COR-L47 (cell line): ENCODE results near the gene CLASP1.
"Not testable (repeated sequence)": the region's sequence is repeated elsewhere in the genome, so short reads cannot be mapped to it uniquely, and the experiment has no call there.

Experiments used
- DNase-seq: peaks from one replicate; lab custom pipeline; 2025; lab: John Stamatoyannopoulos, UW

CLASP1 gene

GRCh38 chr2:121319941-121320340 lies 329.3 kb downstream of the CLASP1 start:
- DNase-seq: no peak

DNA sequence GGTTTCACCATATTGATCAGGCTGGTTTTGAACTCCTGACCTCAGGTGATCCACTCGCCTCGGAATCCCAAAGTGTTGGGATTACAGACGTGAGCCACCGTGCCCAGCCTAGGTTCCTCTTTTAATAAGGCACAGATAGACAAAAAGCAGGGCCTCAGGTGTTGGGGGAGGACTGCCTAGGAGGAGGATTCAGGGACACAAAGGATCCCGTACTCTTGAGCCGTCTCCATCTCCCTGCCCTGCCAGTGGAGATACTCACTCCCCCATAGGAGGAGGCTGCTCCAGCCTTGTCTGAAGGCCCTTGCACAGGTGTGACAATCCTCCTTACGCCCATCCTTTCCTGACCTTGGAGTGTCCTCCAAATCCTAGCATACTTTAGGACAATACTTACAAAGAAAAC lies 332.3 kb downstream of the CLASP1 start:
- no peak for DNase-seq

- DNase-seq: not testable (repeated sequence)
These were observed 335.6 kb downstream of the CLASP1 start for GRCh38 chr2:121313701-121314100.

DNA sequence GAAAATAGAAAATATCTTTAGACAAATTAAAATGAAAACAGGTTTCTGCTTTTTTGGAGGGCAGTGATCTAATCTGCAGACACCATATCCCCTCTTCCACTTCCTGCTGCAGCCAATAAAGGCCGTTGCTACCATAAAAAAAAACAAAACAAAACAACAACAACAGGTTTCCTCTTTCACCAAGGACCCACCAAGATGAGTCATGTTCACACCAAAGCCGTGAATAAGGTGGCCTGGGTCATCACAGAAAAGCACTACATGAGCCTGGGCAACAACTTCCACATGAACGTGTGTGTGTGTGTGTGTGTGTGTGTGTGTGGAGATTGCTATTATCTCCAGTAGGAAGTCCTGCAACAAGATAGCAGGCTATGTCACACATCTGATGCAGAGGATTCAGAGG lies 339.5 kb downstream of the CLASP1 start:
- DNase-seq: no peak

GRCh38 chr2:121309323-121309722 lies 339.9 kb downstream of the CLASP1 start:
- no peak for DNase-seq

DNA sequence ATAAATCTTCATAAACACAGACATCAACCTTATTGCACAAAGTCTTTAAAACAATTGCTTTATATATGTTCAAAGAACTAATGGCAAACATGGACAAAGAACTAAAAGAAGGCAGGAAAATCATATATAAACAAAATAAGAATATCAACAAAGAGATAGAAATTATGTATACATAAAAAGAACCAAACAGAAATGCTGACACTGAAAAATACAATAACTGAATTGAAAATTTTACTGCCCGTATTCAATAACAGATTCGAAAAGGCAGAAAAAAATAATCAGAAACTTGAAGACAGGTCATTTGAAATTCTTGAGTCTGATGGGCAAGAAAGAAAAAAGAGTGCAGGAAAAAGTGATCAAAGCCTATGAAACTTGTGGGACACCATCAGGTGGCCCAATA lies 342.2 kb downstream of the CLASP1 start:
- DNase-seq: no peak

DNA sequence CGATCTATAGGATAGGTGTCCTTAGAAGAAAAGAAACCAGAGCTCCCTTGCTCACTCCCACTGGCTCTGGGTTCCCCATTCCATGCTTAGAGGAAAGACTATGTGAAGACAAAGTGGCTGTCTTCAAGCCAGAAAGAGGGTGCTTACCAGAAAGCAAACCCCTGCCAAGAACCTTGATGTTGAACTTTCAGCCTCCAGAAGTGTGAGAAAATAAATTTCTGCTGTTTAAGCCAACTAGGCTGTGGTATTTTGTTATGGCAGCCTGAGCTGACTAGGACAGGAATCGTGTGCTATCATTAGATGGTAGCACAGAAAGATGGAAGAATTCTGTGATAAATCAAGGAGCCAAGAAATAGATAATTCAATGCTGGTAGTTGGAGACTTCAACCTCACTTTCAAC lies 344.3 kb downstream of the CLASP1 start:
- no peak for DNase-seq

DNA sequence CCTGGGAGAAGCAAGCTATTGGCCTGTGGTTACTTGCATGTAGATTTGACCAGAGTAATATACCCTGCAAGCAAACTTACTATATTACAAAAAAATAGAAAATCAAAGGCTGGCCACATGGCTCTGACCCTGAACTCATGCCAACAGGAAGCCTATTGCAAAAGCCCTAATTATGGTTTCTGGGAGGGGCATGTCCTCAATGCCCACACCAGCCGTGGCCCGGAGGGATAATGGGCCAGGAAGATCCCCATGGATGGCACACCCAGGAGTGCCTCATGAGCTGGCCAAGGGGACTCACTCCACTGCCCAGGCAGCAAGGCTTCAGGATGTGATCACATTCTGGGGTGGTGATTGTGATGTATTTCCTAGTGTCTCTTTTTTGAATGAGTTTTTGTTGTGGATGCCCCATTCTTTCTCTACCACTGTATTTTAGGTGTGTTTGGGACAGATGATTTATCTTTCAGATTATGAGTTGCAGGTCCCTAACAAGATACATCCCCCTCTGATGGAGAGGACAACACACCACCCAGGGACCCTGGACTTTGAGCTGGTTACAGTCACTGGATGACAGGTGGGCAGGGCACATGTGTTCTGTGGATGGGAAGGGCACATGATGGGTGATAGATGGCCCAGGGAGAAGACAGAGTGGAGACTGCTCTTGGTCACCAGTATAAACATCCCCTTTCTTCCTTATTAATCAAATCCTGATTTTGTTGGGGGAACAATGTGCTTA lies 345.6 kb downstream of the CLASP1 start:
- no peak for DNase-seq

- DNase-seq: not testable (repeated sequence)
These were observed 348.1 kb downstream of the CLASP1 start for GRCh38 chr2:121301190-121301589.

DNA sequence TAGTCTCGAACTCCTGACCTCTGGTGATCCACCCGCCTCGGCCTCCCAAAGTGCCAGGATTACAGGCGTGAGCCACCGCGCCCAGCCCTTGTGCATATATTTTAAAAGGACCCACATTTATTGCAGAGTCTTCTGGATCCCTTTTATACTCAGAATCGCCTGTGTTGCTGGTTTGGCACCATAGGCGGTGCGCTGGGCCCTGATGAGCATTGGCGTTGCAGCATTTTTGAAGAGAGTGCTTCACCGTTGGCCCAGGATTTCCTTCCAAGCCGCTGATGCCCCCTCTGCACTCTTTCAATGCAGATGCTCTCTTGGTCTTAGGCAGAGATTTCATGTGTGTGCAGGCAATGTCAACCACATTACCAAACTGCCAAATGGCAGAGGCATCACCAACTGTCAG lies 350.8 kb downstream of the CLASP1 start:
- DNase-seq: no peak

DNA sequence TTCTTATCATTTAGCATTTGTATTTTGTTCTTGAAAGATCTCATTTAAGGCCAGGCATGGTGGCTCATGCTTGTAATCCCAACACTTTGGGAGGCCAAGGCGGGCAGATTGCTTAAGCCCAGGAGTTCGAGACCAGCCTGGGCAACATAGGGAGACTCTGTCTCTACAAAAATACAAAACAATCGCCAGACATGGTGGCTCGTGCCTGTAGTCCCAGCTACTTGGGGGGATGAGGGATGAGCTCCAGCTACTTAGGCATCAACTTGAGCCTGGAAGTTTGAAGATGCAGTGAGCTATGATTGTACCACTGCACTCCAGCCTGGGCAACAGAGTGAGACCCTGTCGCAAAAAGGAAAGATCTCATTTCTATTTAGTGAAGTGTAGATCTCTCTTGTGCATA lies 351.4 kb downstream of the CLASP1 start:
- not testable (repeated sequence) for DNase-seq

- DNase-seq: peak; percentile 44
These were observed 351.9 kb downstream of the CLASP1 start for GRCh38 chr2:121297217-121297830.

GRCh38 chr2:121295911-121296650 lies 353.2 kb downstream of the CLASP1 start:
- no peak for DNase-seq

DNA sequence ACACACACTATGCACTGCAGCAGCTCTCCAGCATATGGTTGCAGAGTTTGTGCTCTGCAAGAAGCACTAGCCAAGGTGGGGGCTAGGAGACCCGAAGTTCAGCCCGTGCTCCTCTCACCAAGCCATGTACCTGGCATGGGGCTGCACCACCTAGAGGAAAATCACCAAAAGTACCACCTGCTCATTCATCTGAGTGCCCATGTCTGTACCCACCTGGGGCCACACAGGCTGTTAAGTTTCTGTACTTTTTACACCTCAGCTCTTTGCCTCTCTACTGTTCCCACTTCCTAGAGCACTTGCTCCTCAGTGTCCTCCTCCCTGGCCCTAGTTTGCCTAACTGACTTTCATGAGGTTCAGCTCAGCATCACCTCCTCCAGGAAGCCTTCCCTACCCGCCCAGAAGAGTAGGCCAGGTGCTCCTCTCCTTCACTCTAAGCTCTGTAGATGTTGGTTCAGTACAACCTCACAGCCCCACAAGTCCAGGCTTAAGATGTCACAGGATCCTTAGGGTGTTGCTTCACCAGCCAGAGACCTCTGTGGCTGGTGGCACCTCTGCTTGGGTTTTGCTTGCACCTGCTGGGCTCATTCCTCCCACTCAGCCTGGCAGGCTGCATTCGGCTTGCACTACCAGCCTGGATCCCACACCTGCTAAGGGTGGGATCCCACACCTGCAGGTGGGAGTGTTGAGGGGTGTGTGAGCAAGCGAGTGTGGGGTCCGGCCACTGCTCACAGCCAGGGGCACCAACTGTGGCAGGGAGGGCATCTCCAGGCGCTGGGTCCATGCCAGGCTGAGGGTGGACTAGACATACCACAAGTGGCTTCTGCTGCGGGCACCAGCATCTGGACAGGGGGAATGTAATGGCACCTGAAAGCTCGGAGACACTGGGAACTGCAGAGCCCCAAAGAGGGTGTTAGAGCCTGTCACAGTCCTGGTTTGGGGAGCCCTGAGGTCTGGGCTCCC lies 354.1 kb downstream of the CLASP1 start:
- DNase-seq: no peak

DNA sequence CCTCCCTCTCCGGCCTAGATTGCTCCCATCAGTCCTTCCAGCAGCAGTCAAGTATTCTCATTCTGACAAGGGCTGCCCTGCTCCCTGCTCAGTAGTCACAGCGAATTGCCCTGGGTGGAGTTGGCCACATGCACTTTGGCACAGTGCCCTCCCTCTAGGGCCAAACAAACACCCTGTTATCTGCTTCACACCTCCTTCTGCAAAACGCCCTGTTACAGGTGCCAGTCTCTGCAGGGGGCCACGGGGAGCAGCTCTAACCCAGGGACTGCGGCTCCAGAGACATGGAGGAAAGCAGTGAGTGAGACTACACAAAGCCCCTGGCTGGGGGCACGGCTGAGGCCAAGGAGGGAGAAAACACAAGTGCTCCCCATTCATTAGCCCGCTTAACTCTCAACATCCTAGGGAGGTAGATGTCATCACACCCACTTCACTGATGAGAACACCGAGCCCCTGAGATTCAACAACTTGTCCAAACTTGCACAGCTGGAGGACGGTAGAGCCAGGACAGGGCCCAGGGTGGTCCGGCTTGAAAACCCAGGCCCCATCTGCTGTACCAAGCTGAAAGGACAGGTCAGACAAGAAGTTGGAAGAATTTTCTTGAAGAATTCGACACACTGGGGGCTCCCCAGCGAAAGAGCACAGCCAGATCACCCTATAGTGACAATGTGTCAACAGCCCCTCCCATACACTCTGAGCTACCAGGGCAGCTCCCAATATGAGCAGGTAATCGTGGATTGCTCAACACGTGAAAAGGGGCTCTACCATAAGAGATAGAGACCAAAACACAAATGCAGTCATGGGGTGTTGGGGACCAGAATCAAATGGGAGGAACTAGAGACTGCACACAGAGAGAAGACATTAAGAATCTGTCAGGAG lies 355.6 kb downstream of the CLASP1 start:
- DNase-seq: peak; percentile 80

- DNase-seq: no peak
These were observed 358.0 kb downstream of the CLASP1 start for GRCh38 chr2:121291251-121291580.

- DNase-seq: no peak
These were observed 360.0 kb downstream of the CLASP1 start for GRCh38 chr2:121289271-121289670.

GRCh38 chr2:121288454-121289231 lies 360.6 kb downstream of the CLASP1 start:
- DNase-seq: no peak

GRCh38 chr2:121287956-121288355 lies 361.3 kb downstream of the CLASP1 start:
- DNase-seq: no peak
